Karpas-422 (cell line): ENCODE measurements around the gene FAM3B. TPM values are rescaled to one million over a fixed set of nuclear protein-coding genes. Genes with fewer than 3 reads are reported as not detected.

Experiments
- DNase-seq: peaks from one replicate; pipeline ENCODE4 v3.0.0-alpha.2; 2015
- H2AFZ ChIP-seq: fragments of 200-600 bp; sonication (generic); 2 replicates; pipeline ENCODE4 v1.6.1; 2014; ENCODE audit warnings: antibody characterized with exemption, low read length, mixed read lengths
- H3K27ac ChIP-seq: fragments of 200-600 bp; sonication (generic); 2 replicates; pipeline ENCODE4 v1.5.1; 2014; ENCODE audit warnings: mild to moderate bottlenecking, low read length, moderate library complexity
- H3K27me3 ChIP-seq: fragments of 200-600 bp; sonication (generic); 2 replicates; pipeline ENCODE4 v1.6.1; 2014; ENCODE audit warnings: low read length, mixed read lengths
- H3K36me3 ChIP-seq: fragments of 200-600 bp; sonication (generic); 2 replicates; pipeline ENCODE4 v1.6.1; 2014; ENCODE audit warnings: low read length, mixed read lengths; ENCODE audit not compliant: insufficient read depth
- H3K4me1 ChIP-seq: fragments of 200-600 bp; sonication (generic); 2 replicates; pipeline ENCODE4 v1.6.1; 2014; ENCODE audit warnings: mild to moderate bottlenecking, low read length, mixed read lengths
- H3K4me2 ChIP-seq: fragments of 200-600 bp; sonication (generic); 2 replicates; pipeline ENCODE4 v1.6.1; 2014; ENCODE audit warnings: low read length, low read depth, mild to moderate bottlenecking; ENCODE audit not compliant: poor library complexity, severe bottlenecking
- H3K4me3 ChIP-seq: fragments of 200-600 bp; sonication (generic); 2 replicates; pipeline ENCODE4 v1.5.1; 2014; ENCODE audit warnings: mild to moderate bottlenecking, antibody characterized with exemption, low read length, mixed read lengths
- H3K79me2 ChIP-seq: fragments of 200-600 bp; sonication (generic); 2 replicates; pipeline ENCODE4 v1.6.1; 2014; ENCODE audit warnings: mild to moderate bottlenecking, low read length, mixed read lengths
- H3K9ac ChIP-seq: fragments of 200-600 bp; sonication (generic); 2 replicates; pipeline ENCODE4 v1.6.0; 2014; ENCODE audit warnings: low read length
- H3K9me2 ChIP-seq: fragments of 200-600 bp; sonication (generic), shearing (Covaris generic); replicated peaks from 2 replicates; pipeline ENCODE4 v1.6.0; 2014; ENCODE audit warnings: mild to moderate bottlenecking, low read length, moderate library complexity; ENCODE audit not compliant: insufficient read depth
- H3K9me3 ChIP-seq: fragments of 300-700, 200-600 bp; sonication (generic); 2 replicates; pipeline ENCODE4 v1.6.1; 2014; ENCODE audit warnings: low read length, mixed read lengths
- H4K20me1 ChIP-seq: fragments of 200-600 bp; sonication (generic); 2 replicates; pipeline ENCODE4 v1.6.1; 2014; ENCODE audit warnings: mild to moderate bottlenecking, antibody characterized with exemption, low read length, low read depth; ENCODE audit not compliant: insufficient read depth
- total RNA-seq: library from RNA; depleted of rRNA; stranded (reverse); fragments of >200 nt; shearing (Covaris generic); gene quantifications from 2 replicates; pipeline ENCODE4 v1.2.3, GENCODE V29; 2014; ENCODE audit warnings: low replicate concordance; rRNA removed

The FAM3B gene, protein sequence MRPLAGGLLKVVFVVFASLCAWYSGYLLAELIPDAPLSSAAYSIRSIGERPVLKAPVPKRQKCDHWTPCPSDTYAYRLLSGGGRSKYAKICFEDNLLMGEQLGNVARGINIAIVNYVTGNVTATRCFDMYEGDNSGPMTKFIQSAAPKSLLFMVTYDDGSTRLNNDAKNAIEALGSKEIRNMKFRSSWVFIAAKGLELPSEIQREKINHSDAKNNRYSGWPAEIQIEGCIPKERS
- not detected in 2 replicates for total RNA-seq

DNA sequence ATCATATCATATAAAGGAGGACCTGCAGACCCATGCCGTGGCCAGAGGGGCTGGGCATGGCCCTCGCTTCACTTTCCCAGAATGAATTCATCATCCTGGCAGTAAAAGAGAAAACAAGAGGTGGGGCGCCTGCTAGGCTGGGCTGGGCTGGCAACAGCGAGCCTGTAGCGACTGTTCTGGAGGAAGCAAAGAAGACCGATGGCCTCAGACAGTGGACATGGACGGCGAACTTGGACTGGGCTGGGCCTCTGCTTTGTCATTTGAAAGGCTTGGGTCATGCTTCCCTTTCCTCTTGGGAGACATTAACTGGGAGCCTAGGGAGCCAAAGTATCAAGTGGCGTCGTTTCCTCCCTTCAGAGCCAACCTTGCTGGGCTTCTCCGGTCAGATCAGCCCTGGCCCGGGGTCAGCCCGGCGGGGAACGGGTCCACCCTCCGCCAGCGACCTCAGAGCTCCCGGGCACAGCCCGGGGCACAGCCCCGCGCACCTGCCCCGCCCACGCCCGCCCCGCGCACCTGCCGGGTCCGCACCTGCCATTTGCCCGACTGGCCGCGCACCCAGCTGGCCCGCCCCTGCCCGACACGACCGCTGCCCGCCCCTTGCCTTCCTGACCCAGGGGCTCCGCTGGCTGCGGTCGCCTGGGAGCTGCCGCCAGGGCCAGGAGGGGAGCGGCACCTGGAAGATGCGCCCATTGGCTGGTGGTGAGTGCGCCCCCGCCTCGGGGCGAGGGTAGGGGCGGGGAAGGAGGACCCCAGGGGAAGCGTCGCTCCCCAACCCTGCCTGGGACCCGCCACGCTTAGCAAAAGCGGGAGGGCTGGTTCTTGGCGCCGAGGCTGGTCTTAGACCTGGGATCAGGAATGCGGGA lies at the start of gene FAM3B:
TSS of gene FAM3B (plus strand) at position 602 of the 863 bp plus-strand sequence. CDS start at position 681, 79 bp downstream.
- Histone ChIP-seq H2AFZ (no peak within 1 kb of the TSS), H3K9me2 (no peaks in the 10 kb centered on the region), H3K9ac (no peak within 1 kb of the TSS), H3K4me1 (no peaks in the 10 kb centered on the region), H3K36me3 (no peaks in the 10 kb centered on the region), H3K79me2 (no peaks in the 10 kb centered on the region), H3K27ac (no peak within 1 kb of the TSS), H3K27me3 (no peaks in the 10 kb centered on the region), H4K20me1 (no peaks in the 10 kb centered on the region), H3K4me2 (no peak within 1 kb of the TSS), H3K4me3 (no peak within 1 kb of the TSS), H3K9me3 (no peaks in the 10 kb centered on the region)
- no peak for DNase-seq

DNA sequence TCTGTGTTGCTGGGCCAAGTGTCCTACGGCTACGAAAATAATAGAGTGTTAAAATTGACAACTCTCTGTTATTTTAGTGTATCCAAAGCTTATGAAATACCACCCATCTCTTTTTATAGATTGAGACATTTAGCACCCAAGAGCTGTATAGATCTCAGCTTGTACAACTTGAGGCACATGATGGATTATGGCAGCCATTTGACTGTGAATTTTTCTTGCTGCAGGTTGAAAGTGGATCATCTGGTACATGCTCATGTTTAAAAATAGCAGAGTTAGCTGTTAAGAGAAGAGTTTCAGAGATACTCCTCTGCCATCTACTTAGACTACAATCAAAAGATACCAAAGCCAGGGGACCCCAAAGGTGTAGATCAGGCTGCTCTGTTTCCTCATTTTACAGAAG lies 49.3 kb upstream of the FAM3B start:
- Histone ChIP-seq H3K36me3 (no peaks in the 10 kb centered on the region), H3K9ac (no peak overlapping the region), H3K4me3 (no peak overlapping the region), H3K9me3 (no peaks in the 10 kb centered on the region), H3K4me1 (no peaks in the 10 kb centered on the region), H3K27ac (no peak overlapping the region), H3K79me2 (no peaks in the 10 kb centered on the region), H4K20me1 (no peaks in the 10 kb centered on the region), H3K27me3 (no peaks in the 10 kb centered on the region), H3K9me2 (no peaks in the 10 kb centered on the region), H2AFZ (no peak overlapping the region), H3K4me2 (no peak overlapping the region)
- DNase-seq, result no peak

DNA sequence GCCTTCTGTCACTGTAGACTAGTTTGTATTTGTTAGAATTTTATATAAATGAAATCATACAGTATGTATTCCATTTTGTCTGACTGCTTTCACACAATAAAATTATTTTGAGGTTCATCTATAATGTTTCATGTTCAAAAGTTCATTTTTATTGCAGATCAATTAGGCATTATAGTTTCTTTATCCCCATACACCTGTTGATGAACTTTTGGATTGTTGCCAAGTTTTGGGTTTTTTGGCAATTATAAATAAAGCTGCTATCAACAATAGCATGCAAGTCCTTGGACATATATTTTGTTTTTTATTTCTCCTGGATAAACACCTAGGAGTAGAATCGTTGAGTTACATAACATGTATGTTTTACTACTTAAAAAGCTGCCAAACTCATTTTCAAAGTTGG lies 47.1 kb upstream of the FAM3B start:
- Histone ChIP-seq H3K4me3 (no peak overlapping the region), H2AFZ (no peak overlapping the region), H3K9me3 (no peaks in the 10 kb centered on the region), H3K79me2 (no peaks in the 10 kb centered on the region), H3K9me2 (no peaks in the 10 kb centered on the region), H3K27ac (no peak overlapping the region), H3K27me3 (no peaks in the 10 kb centered on the region), H3K4me1 (no peaks in the 10 kb centered on the region), H3K9ac (no peak overlapping the region), H3K4me2 (no peak overlapping the region), H3K36me3 (no peaks in the 10 kb centered on the region), H4K20me1 (no peaks in the 10 kb centered on the region)
- no peak for DNase-seq

DNA sequence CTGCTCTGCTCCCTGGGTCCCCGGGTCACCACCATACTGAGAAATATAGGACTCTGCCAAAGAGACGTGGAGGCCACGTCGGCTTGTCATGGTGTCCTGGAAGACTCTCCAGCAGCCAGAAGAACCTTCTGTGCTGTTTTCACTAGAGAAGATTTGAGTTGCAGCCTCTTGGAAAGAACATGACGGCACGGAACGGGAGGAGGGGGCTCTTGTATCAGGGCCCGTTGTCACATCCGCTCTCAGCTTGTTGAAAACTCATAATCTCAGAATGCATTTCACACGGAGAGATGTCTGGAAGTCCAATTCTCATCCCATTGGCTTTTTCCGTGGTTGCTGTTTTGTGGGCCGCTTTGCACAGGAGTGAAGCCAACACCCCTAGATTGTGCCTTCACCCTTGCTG lies 39.4 kb upstream of the FAM3B start:
- Histone ChIP-seq H3K27me3 (no peaks in the 10 kb centered on the region; the same call in 1 of the 2 replicates), H3K36me3 (no peaks in the 10 kb centered on the region), H3K4me1 (no peaks in the 10 kb centered on the region), H3K9ac (no peak overlapping the region), H3K9me3 (no peaks in the 10 kb centered on the region), H2AFZ (no peak overlapping the region), H3K4me2 (no peak overlapping the region), H3K27ac (no peak overlapping the region), H3K9me2 (no peaks in the 10 kb centered on the region), H4K20me1 (no peaks in the 10 kb centered on the region), H3K4me3 (no peak overlapping the region), H3K79me2 (no peaks in the 10 kb centered on the region)
- DNase-seq, result no peak

DNA sequence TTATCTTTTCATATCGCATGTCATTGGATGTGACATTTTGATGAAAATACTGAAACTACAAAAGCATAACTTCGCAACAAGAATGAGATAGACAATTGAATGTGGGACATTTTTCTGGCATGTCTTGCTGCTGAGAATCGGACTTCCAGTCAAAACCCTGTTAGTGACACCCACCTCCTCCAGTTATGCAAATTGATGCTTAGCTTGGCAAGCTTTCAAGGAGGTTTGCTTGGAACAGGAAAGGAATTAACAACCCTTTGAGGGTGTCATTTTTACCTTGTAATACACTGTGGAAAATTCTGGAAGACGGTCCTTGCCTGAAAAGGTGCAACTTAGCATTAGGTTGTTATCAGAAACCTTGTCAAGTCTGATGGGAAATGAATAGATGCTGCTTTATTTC lies 38.8 kb upstream of the FAM3B start:
- Histone ChIP-seq H3K27ac (no peak overlapping the region), H3K9me3 (no peaks in the 10 kb centered on the region), H3K9ac (no peak overlapping the region), H3K4me1 (no peaks in the 10 kb centered on the region), H3K79me2 (no peaks in the 10 kb centered on the region), H4K20me1 (no peaks in the 10 kb centered on the region), H3K36me3 (no peaks in the 10 kb centered on the region), H3K4me3 (no peak overlapping the region), H3K4me2 (no peak overlapping the region), H3K27me3 (no peaks in the 10 kb centered on the region; the same call in 1 of the 2 replicates), H3K9me2 (no peaks in the 10 kb centered on the region), H2AFZ (no peak overlapping the region)
- DNase-seq, result no peak

DNA sequence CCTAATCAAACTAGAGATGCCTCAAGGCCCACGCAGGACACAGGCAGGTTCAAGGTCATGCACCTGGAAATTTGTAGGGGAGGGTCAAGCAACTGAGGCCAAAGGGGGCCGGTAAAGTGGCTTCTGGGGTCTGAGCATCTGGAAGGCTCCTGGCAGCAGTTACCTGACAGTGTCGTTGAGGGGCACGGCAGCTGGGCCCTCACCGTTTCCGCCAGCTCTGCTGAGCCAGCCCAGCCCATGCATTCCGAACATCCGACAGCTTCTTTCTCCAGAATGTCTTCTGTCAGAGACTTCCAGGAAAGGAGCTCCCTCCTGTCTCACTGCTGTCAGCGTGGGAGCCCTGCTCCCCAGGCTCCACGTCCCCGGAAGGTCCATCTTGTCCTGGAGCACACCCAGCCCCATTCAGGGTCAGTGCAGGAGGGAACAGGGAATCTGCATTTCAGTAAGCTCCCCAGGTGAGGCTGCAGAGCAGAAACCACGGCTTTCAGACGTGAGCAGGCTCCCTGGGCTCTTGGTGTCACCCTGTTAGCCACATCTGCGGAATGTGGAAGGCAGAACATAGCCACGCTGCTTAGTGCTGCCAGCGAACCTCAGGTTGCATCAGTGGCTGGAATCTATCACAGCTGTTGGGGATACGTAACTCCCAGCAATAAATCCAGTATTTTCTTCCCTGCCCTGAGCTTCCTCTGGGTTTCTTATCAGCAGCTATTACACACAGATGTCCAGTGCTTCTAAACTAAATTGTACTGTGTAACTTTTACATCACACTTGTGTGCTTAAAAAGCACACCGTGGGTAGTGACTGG lies 36.3 kb upstream of the FAM3B start:
- Histone ChIP-seq H3K4me3 (no peak overlapping the region), H3K9me2 (no peaks in the 10 kb centered on the region), H3K27me3 (no peaks in the 10 kb centered on the region; the same call in 1 of the 2 replicates), H3K36me3 (no peaks in the 10 kb centered on the region), H3K9me3 (no peaks in the 10 kb centered on the region), H2AFZ (no peak overlapping the region), H4K20me1 (no peaks in the 10 kb centered on the region), H3K9ac (no peak overlapping the region), H3K4me1 (no peaks in the 10 kb centered on the region), H3K79me2 (no peaks in the 10 kb centered on the region), H3K4me2 (no peak overlapping the region), H3K27ac (no peak overlapping the region)
- DNase-seq, result no peak

DNA sequence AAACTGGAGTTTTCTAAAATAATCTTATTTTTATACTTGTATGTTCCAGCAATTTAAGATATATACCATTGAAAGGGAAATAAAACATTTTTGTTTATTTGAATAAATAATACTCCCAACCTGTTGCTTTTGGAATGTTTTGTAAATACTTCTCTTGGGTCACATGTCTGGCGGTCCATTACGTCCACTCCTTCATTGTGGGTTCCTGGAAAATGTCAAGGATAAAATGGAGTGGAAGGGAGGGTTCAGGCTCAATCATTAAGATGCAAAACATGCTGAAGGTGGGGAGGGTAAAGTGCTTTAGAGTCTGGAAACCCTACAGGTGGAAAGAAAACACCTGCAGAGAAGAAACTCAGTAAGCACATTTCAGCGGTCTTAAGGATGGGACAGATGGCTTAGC lies 34.2 kb upstream of the FAM3B start:
- no peak for DNase-seq
- Histone ChIP-seq H4K20me1 (no peaks in the 10 kb centered on the region), H3K9ac (no peak overlapping the region), H3K4me3 (no peak overlapping the region), H3K36me3 (no peaks in the 10 kb centered on the region), H3K4me2 (no peak overlapping the region), H3K79me2 (no peaks in the 10 kb centered on the region), H3K27me3 (no peaks in the 10 kb centered on the region; the same call in 1 of the 2 replicates), H3K27ac (no peak overlapping the region), H2AFZ (no peak overlapping the region), H3K9me2 (no peaks in the 10 kb centered on the region), H3K4me1 (no peaks in the 10 kb centered on the region), H3K9me3 (no peaks in the 10 kb centered on the region)
